22Rv1 (cell line): ENCODE data around the gene CYP27A1.

ENCODE experiments used
- CTCF ChIP-seq: fragments of 450-650 bp; IDR thresholded peaks from 2 replicates; pipeline ENCODE4 v1.5.1; 2017; ENCODE audit warnings: mild to moderate bottlenecking
- ZFX ChIP-seq: fragments of 450-650 bp; IDR thresholded peaks from 2 replicates; pipeline ENCODE4 v1.6.1; 2017; ENCODE audit warnings: antibody characterized with exemption, borderline replicate concordance

- TF ChIP-seq CTCF: no peak
- TF ChIP-seq ZFX: no peak
Observed at GRCh38 chr2:218734190-218734975, 47.6 kb upstream of the CYP27A1 start.
